ENCODE results near the gene CHDH.

DNA sequence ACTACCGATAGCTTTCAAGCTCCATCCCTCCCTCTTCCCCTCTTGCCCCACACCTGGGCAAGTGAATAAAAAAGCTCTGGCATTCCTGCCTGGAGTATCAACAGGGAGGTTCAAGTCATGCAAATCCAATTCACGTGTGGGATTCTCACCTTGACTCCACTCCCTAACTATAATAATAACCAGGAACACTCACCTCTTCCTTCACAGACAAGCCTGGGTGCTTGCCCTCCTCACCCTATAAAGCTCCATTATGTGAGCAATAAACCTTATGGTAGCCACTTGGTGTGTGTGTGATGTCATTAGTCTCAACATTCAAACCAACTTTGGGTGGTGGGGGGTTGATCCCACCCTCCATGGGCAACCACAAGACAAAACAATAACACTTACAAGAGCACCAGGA lies 16.6 kb downstream of the CHDH start:
- TF ChIP-seq ZSCAN20 (CRISPR knock-in tag; IDR thresholded peaks at IDR 0.05) = no peak
- TF ChIP-seq, protein P1, sequence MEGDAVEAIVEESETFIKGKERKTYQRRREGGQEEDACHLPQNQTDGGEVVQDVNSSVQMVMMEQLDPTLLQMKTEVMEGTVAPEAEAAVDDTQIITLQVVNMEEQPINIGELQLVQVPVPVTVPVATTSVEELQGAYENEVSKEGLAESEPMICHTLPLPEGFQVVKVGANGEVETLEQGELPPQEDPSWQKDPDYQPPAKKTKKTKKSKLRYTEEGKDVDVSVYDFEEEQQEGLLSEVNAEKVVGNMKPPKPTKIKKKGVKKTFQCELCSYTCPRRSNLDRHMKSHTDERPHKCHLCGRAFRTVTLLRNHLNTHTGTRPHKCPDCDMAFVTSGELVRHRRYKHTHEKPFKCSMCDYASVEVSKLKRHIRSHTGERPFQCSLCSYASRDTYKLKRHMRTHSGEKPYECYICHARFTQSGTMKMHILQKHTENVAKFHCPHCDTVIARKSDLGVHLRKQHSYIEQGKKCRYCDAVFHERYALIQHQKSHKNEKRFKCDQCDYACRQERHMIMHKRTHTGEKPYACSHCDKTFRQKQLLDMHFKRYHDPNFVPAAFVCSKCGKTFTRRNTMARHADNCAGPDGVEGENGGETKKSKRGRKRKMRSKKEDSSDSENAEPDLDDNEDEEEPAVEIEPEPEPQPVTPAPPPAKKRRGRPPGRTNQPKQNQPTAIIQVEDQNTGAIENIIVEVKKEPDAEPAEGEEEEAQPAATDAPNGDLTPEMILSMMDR (IDR thresholded peaks at IDR 0.05) = no peak
- TF ChIP-seq, protein P2, sequence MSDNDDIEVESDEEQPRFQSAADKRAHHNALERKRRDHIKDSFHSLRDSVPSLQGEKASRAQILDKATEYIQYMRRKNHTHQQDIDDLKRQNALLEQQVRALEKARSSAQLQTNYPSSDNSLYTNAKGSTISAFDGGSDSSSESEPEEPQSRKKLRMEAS (IDR thresholded peaks at IDR 0.05) = no peak
- TF ChIP-seq EP300 (IDR thresholded peaks at IDR 0.05) = no peak
- no peak for TF ChIP-seq RFX5 (IDR thresholded peaks at IDR 0.05)
- TF ChIP-seq, protein P3, sequence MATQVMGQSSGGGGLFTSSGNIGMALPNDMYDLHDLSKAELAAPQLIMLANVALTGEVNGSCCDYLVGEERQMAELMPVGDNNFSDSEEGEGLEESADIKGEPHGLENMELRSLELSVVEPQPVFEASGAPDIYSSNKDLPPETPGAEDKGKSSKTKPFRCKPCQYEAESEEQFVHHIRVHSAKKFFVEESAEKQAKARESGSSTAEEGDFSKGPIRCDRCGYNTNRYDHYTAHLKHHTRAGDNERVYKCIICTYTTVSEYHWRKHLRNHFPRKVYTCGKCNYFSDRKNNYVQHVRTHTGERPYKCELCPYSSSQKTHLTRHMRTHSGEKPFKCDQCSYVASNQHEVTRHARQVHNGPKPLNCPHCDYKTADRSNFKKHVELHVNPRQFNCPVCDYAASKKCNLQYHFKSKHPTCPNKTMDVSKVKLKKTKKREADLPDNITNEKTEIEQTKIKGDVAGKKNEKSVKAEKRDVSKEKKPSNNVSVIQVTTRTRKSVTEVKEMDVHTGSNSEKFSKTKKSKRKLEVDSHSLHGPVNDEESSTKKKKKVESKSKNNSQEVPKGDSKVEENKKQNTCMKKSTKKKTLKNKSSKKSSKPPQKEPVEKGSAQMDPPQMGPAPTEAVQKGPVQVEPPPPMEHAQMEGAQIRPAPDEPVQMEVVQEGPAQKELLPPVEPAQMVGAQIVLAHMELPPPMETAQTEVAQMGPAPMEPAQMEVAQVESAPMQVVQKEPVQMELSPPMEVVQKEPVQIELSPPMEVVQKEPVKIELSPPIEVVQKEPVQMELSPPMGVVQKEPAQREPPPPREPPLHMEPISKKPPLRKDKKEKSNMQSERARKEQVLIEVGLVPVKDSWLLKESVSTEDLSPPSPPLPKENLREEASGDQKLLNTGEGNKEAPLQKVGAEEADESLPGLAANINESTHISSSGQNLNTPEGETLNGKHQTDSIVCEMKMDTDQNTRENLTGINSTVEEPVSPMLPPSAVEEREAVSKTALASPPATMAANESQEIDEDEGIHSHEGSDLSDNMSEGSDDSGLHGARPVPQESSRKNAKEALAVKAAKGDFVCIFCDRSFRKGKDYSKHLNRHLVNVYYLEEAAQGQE (IDR thresholded peaks at IDR 0.05) = no peak
- no peak for TF ChIP-seq POLR2A (IDR thresholded peaks at IDR 0.05; ENCODE audit: low read length)
- TF ChIP-seq, protein P4, sequence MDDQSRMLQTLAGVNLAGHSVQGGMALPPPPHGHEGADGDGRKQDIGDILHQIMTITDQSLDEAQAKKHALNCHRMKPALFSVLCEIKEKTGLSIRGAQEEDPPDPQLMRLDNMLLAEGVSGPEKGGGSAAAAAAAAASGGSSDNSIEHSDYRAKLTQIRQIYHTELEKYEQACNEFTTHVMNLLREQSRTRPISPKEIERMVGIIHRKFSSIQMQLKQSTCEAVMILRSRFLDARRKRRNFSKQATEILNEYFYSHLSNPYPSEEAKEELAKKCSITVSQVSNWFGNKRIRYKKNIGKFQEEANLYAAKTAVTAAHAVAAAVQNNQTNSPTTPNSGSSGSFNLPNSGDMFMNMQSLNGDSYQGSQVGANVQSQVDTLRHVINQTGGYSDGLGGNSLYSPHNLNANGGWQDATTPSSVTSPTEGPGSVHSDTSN (IDR thresholded peaks at IDR 0.05) = no peak
- TF ChIP-seq NFE2L2 (conservative IDR thresholded peaks at IDR 0.05; ENCODE audit: low read length) = no peak
- no peak for TF ChIP-seq NPAS2 (CRISPR knock-in tag; IDR thresholded peaks at IDR 0.05; ENCODE audit: borderline replicate concordance)
- no peak for TF ChIP-seq MAZ (IDR thresholded peaks at IDR 0.05; ENCODE audit: borderline replicate concordance, low read depth, low read length)

All from A549 (cell line).